HepG2 (cell line): ENCODE measurements around the gene CAMK4. TPM values are rescaled to one million over a fixed set of nuclear protein-coding genes. Genes with fewer than 3 reads are reported as not detected.
A peak's percentile ranks its signal among the peaks of the same experiment; 100 is the strongest.

ENCODE experiments used
- ATAC-seq: fragments of 200-7000 bp; cut with Tn5 transposase; 3 replicates; pipeline ENCODE4 v1.9.1; 2020; ENCODE audit warnings: mild to moderate bottlenecking, moderate library complexity
- BruUV-seq: library from RNA; stranded (reverse); fragments of 400-500 nt; replicated peaks from 2 replicates; lab custom pipeline; 2021; lab: Mats Ljungman, UMichigan
- CTCF ChIA-PET: fragments of 300-600 bp; formaldehyde crosslinking; extraction: SDS; loops from one replicate; lab custom pipeline; 2021; ENCODE audit warnings: low total read pairs, inconsistent platforms, low intra/inter-chr PET ratio; lab: Yijun Ruan, JAX
- POLR2A ChIA-PET: fragments of 350-600 bp; sonication (Branson Sonifier 250); formaldehyde crosslinking; loops from one replicate; lab custom pipeline; 2020; ENCODE audit warnings: antibody characterized with exemption, inconsistent platforms; lab: Yijun Ruan, JAX
- DNase-seq: peaks from one replicate; pipeline ENCODE4 v3.0.0-alpha.2; 2015; ENCODE audit warnings: low spot score
- FAIRE-seq: peaks from 3 replicates; lab custom pipeline; 2011; peaks lifted over from hg19 to GRCh38; lab: Jason Lieb, UNC
- H2AFZ ChIP-seq: one replicate; pipeline ENCODE4 v1.6.1; 2011; ENCODE audit warnings: low read length, inconsistent platforms
- H3K27ac ChIP-seq: fragments of 300-600 bp; 3 replicates; pipeline ENCODE4 v1.8.0; 2011; ENCODE audit warnings: mixed run types, mild to moderate bottlenecking, mixed read lengths, low read length, inconsistent platforms; ENCODE audit not compliant: insufficient read depth; ENCODE audit errors: extremely low read length
- H3K27me3 ChIP-seq, 2 experiments: fragments of 200-600 bp in 1 of 2; 2 replicates in 1 of 2; 3 replicates in 1 of 2; pipeline versions ENCODE4 v1.6.0 to v1.8.0; 2011; ENCODE audit warnings: low read length in 2 of 2, mild to moderate bottlenecking in 2 of 2, moderate library complexity in 2 of 2, inconsistent platforms in 1 of 2; ENCODE audit not compliant: insufficient read depth in 2 of 2, control insufficient read depth in 1 of 2
- H3K36me3 ChIP-seq, 2 experiments: fragments of 200-600 bp in 1 of 2; replicated peaks in 1 of 2; 2 replicates in 1 of 2; 3 replicates in 1 of 2; pipeline versions ENCODE4 v1.5.1 to v1.8.0; 2011; ENCODE audit warnings: low read length in 2 of 2, inconsistent platforms in 1 of 2; ENCODE audit not compliant: insufficient read depth in 2 of 2, control insufficient read depth in 1 of 2
- H3K4me1 ChIP-seq: 2 replicates; pipeline ENCODE4 v1.5.1; 2012; ENCODE audit warnings: low read length, inconsistent platforms; ENCODE audit not compliant: insufficient read depth
- H3K4me2 ChIP-seq: 2 replicates; pipeline ENCODE4 v1.6.0; 2011; ENCODE audit warnings: low read depth, low read length, inconsistent platforms
- H3K4me3 ChIP-seq, 3 experiments: fragments of 200-600 bp in 1 of 3; sonication (generic), shearing (Covaris generic) in 1 of 3; replicated peaks in 1 of 3; 2 replicates each; pipeline ENCODE4 v1.5.1; 2011 to 2016; ENCODE audit warnings: low read length in 3 of 3, inconsistent platforms in 2 of 3, low read depth in 2 of 3, mild to moderate bottlenecking in 2 of 3, control low read depth in 1 of 3, mixed read lengths in 1 of 3; ENCODE audit not compliant: insufficient read depth in 1 of 3
- H3K79me2 ChIP-seq: one replicate; pipeline ENCODE4 v1.6.1; 2011; ENCODE audit warnings: low read length, inconsistent platforms; ENCODE audit not compliant: insufficient read depth
- H3K9ac ChIP-seq: 2 replicates; pipeline ENCODE4 v1.6.0; 2011; ENCODE audit warnings: mild to moderate bottlenecking, low read depth, low read length, inconsistent platforms; ENCODE audit not compliant: insufficient read depth
- H3K9me3 ChIP-seq: 2 replicates; pipeline ENCODE4 v1.5.1; 2012; ENCODE audit warnings: mild to moderate bottlenecking, low read length
- H4K20me1 ChIP-seq: 2 replicates; pipeline ENCODE4 v1.6.0; 2011; ENCODE audit warnings: inconsistent platforms, mild to moderate bottlenecking, low read length, moderate library complexity; ENCODE audit not compliant: insufficient read depth
- ARID5B ChIP-seq: IDR thresholded peaks from 2 replicates; pipeline ENCODE4 v1.4.0; 2020; ENCODE audit warnings: mild to moderate bottlenecking, missing genetic modification reagents
- HDAC2 ChIP-seq: sonication (generic); formaldehyde crosslinking; IDR thresholded peaks from 2 replicates; pipeline ENCODE4 v1.4.0; 2020; ENCODE audit warnings: missing genetic modification reagents
- HNF1A ChIP-seq, 2 experiments: sonication (generic) in 1 of 2; formaldehyde crosslinking in 1 of 2; IDR thresholded peaks; 2 replicates each; pipeline versions ENCODE4 v1.4.0 to v1.6.1; 2016 to 2020; ENCODE audit warnings: borderline replicate concordance in 1 of 2, low read depth in 1 of 2, mild to moderate bottlenecking in 1 of 2, missing genetic modification reagents in 1 of 2
- KDM1A ChIP-seq: IDR thresholded peaks from 2 replicates; pipeline ENCODE4 v1.6.1; 2016; ENCODE audit warnings: missing compliant biosample characterization
- ZNF234 ChIP-seq: sonication (generic); formaldehyde crosslinking; conservative IDR thresholded peaks from 2 replicates; pipeline ENCODE4 v1.5.1; 2020; ENCODE audit warnings: mild to moderate bottlenecking, missing genetic modification reagents
- WGBS: methylation state at CpG from one replicate; pipeline ENCODE4 v1.1.6; 2017; ENCODE audit warnings: low lambda C conversion rate; 5-methylcytosine and 5-hydroxymethylcytosine counted together
- in situ Hi-C: cut with HindIII; loops from 2 replicates; pipeline ENCODE4 v1.10.0; 2017; ENCODE audit warnings: low pct_unique_long_range_greater_than_20kb; ENCODE audit not compliant: extremely low pct_ligation_motif_present
- intact Hi-C: fragments of 100-400 bp; cut with micrococcal nuclease; formaldehyde crosslinking; loops from one replicate; pipeline ENCODE4 v1.10.0; 2022; ENCODE audit not compliant: unreplicated experiment
- polyA plus RNA-seq, 8 experiments: library from polyadenylated mRNA; depleted of rRNA in 3 of 8; stranded (reverse) in 7 of 8; unstranded in 1 of 8; fragments of >200 nt; fragmentation: Illumina TruSeq in 4 of 8; extraction: Trizol in 4 of 8; gene quantifications; 2 replicates each; pipeline versions ENCODE4 v1.2.1 to v1.2.3, GENCODE V29; 2011 to 2016; ENCODE audit warnings: low read depth in 4 of 8, missing spikeins in 1 of 8, mixed read lengths in 1 of 8; ENCODE audit not compliant: insufficient read depth in 1 of 8
- total RNA-seq, 5 experiments: library from RNA; depleted of rRNA; stranded (reverse); fragments of >200 nt; fragmentation: Illumina TruSeq; extraction: Trizol; gene quantifications; 2 replicates each; pipeline ENCODE4 v1.2.3, GENCODE V29; 2016; ENCODE audit warnings: low read depth in 1 of 5

Gene CAMK4
- total and polyA plus RNA-seq, 2 of the 13 experiments (the other 11 are each of a cell fraction or from before 2014, with no cell fraction given): not detected

GRCh38 chr5:111514087-111514486, 289.9 kb downstream of the CAMK4 start:
- Histone ChIP-seq H3K27ac (peak overlapping the region; percentile 97), H3K27me3 (no peaks in the 10 kb centered on the region; a peak in 1 of 5 replicates), H3K4me2 (peak overlapping the region; percentile 90; the same call in 1 of the 2 replicates), H4K20me1 (peaks cover 5% of the 10 kb centered on the region; the same call in 1 of the 2 replicates), H3K4me1 (peaks cover 26% of the 10 kb centered on the region), H3K9me3 (no peaks in the 10 kb centered on the region), H3K36me3 (no peaks in the 10 kb centered on the region), H3K4me3 (peak overlapping the region in 1 of 3 experiments; percentile 42; a peak in 1 of 6 replicates), H3K79me2 (peaks cover 32% of the 10 kb centered on the region), H2AFZ (no peak overlapping the region), H3K9ac (no peak overlapping the region)
- intact Hi-C loops (loop anchor here (5.0 kb wide), 3 partner anchors 228 to 648 kb away; partner anchors contain the start of gene NREP), in situ Hi-C loops (no loop called here)
- FAIRE-seq (no peak), DNase-seq (no peak), ATAC-seq (no peak)
- POLR2A ChIA-PET: no interaction called here
- no TSS peak for BruUV-seq
- TF ChIP-seq KDM1A (CRISPR knock-in tag) (no peak), HNF1A (IDR thresholded peaks at IDR 0.05; ENCODE audit: low read depth) (no peak), HNF1A (CRISPR knock-in tag; IDR thresholded peaks at IDR 0.05; ENCODE audit: borderline replicate concordance) (no peak), ARID5B (CRISPR knock-in tag) (no peak), ZNF234 (CRISPR knock-in tag) (no peak), HDAC2 (CRISPR knock-in tag) (no peak)
- 100% methylated on average over 3 of the region's 3 CpGs for WGBS
- CTCF ChIA-PET: no interaction called here
